Common myeloid progenitor, CD34-positive (primary cell): ENCODE measurements around the gene ATXN10.
A peak's percentile ranks its signal among the peaks of the same experiment; 100 is the strongest.

Experiments used
- CTCF ChIA-PET: fragments of 350-600 bp; sonication (Branson Sonifier 250); formaldehyde crosslinking; loops from one replicate; lab custom pipeline; 2021; ENCODE audit warnings: antibody characterized with exemption; lab: Charles Lee
- POLR2A ChIA-PET: fragments of 350-600 bp; sonication (Branson Sonifier 250); formaldehyde crosslinking; loops from one replicate; lab custom pipeline; 2021; ENCODE audit warnings: antibody characterized with exemption; lab: Charles Lee
- DNase-seq, 3 donors: peaks; one replicate each; pipeline versions ENCODE4 v3.0.0 to v3.0.0-alpha.2; 2013
- H3K27ac ChIP-seq, 2 experiments: 1 replicate in 1 of 2; 2 replicates in 1 of 2; pipeline ENCODE4 v1.7.0; 2013; ENCODE audit warnings: inconsistent platforms in 2 of 2, low read length in 2 of 2, mild to moderate bottlenecking in 2 of 2, low read depth in 1 of 2, moderate library complexity in 1 of 2; ENCODE audit not compliant: severe bottlenecking in 2 of 2, insufficient read depth in 1 of 2, poor library complexity in 1 of 2
- H3K27me3 ChIP-seq, 5 experiments: replicated peaks in 2 of 5; 1 replicate in 3 of 5; 2 replicates in 2 of 5; pipeline versions ENCODE4 v1.6.1 to v1.7.0; 2013; ENCODE audit warnings: low read length in 4 of 5, mild to moderate bottlenecking in 2 of 5, moderate library complexity in 2 of 5, inconsistent platforms in 1 of 5; ENCODE audit not compliant: insufficient read depth in 5 of 5, control insufficient read depth in 4 of 5
- H3K36me3 ChIP-seq, 4 experiments: 1 replicate in 2 of 4; 2 replicates in 2 of 4; pipeline versions ENCODE4 v1.6.1 to v1.7.0; 2013; ENCODE audit warnings: low read length in 3 of 4, control low read depth in 1 of 4, mild to moderate bottlenecking in 1 of 4; ENCODE audit not compliant: control insufficient read depth in 4 of 4, insufficient read depth in 4 of 4
- H3K4me1 ChIP-seq, 4 experiments: 1 replicate in 3 of 4; 2 replicates in 1 of 4; pipeline versions ENCODE4 v1.6.1 to v1.7.1; 2013; ENCODE audit warnings: low read length in 3 of 4, mild to moderate bottlenecking in 3 of 4, control low read depth in 1 of 4, inconsistent platforms in 1 of 4, moderate library complexity in 1 of 4; ENCODE audit not compliant: control insufficient read depth in 4 of 4, insufficient read depth in 4 of 4; ENCODE audit errors: control extremely low read depth in 1 of 4
- H3K4me3 ChIP-seq, 7 experiments: 1 replicate in 4 of 7; 2 replicates in 3 of 7; pipeline versions ENCODE4 v1.5.1 to v1.7.0; 2013; ENCODE audit warnings: mild to moderate bottlenecking in 7 of 7, low read length in 6 of 7, moderate library complexity in 6 of 7, inconsistent platforms in 2 of 7, low read depth in 2 of 7, control low read depth in 1 of 7; ENCODE audit not compliant: insufficient read depth in 4 of 7, control insufficient read depth in 1 of 7; ENCODE audit errors: extremely low read depth in 1 of 7
- H3K9me3 ChIP-seq, 5 experiments: 1 replicate in 4 of 5; 2 replicates in 1 of 5; pipeline versions ENCODE4 v1.6.1 to v1.7.1; 2013; ENCODE audit warnings: low read length in 4 of 5, mild to moderate bottlenecking in 2 of 5, inconsistent platforms in 1 of 5, low read depth in 1 of 5, moderate library complexity in 1 of 5; ENCODE audit not compliant: control insufficient read depth in 4 of 5, insufficient read depth in 2 of 5; ENCODE audit errors: control extremely low read depth in 1 of 5
- WGBS: methylation state at CpG from one replicate; pipeline ENCODE4 v1.1.5; 2013; ENCODE audit not compliant: insufficient coverage; 5-methylcytosine and 5-hydroxymethylcytosine counted together

The ATXN10 gene

GRCh38 chr22:45649809-45650208 is 21.8 kb upstream of the ATXN10 start:
- ChIA-PET CTCF (no interaction called here), POLR2A (no interaction called here)
- WGBS, result 96% methylated on average over 5 of the region's 6 CpGs
- Histone ChIP-seq H3K36me3 (no peaks in the 10 kb centered on the region), H3K27ac (no peak overlapping the region), H3K4me3 (no peak overlapping the region), H3K9me3 (no peaks in the 10 kb centered on the region), H3K4me1 (peaks cover 0 to 20% (median 14%) of the 10 kb centered on the region in 4 experiments), H3K27me3 (peaks cover 0 to 31% (median 7%) of the 10 kb centered on the region in 5 experiments)
- DNase-seq, result no peak

- H3K36me3 ChIP-seq, result no peaks in the 10 kb centered on the region
- POLR2A ChIA-PET, result no interaction called here
- no peak overlapping the region for H3K4me3 ChIP-seq
- peaks cover 0 to 12% (median 8%) of the 10 kb centered on the region in 4 experiments for H3K4me1 ChIP-seq
- 91% methylated on average over 10 of the region's 12 CpGs for WGBS
- CTCF ChIA-PET, result interaction anchor here (0.5 kb wide), 1 partner anchor 356 kb away, joined by 3 read pairs; no protein-coding TSS in a partner anchor
- H3K9me3 ChIP-seq, result no peaks in the 10 kb centered on the region
- DNase-seq, result no peak
- no peak overlapping the region for H3K27ac ChIP-seq
- H3K27me3 ChIP-seq, result peaks cover 0 to 24% (median 7%) of the 10 kb centered on the region in 5 experiments
Observed at GRCh38 chr22:45650721-45651120, 20.9 kb upstream of the ATXN10 start.

- Histone ChIP-seq H3K4me1 (peaks cover 0 to 11% (median 6%) of the 10 kb centered on the region in 4 experiments), H3K36me3 (no peaks in the 10 kb centered on the region), H3K27ac (no peak overlapping the region), H3K27me3 (peaks cover 0 to 16% (median 7%) of the 10 kb centered on the region in 5 experiments), H3K9me3 (no peaks in the 10 kb centered on the region), H3K4me3 (no peak overlapping the region)
- 100% methylated on average over 10 of the region's 11 CpGs for WGBS
- ChIA-PET CTCF (interaction anchor here (1.3 kb wide), 1 partner anchor 17 kb away, joined by 6 read pairs; no protein-coding TSS in a partner anchor), POLR2A (no interaction called here)
- DNase-seq, result no peak
Observed at GRCh38 chr22:45651931-45652528, 19.6 kb upstream of the ATXN10 start.

GRCh38 chr22:45656577-45656976 is 15.1 kb upstream of the ATXN10 start:
- H3K9me3 ChIP-seq, result no peaks in the 10 kb centered on the region
- no peak overlapping the region for H3K27ac ChIP-seq
- CTCF ChIA-PET, result interaction anchor here (1.4 to 2.2 kb wide), 2 partner anchors 12 kb away, joined by 3 to 6 read pairs; no protein-coding TSS in a partner anchor
- H3K4me3 ChIP-seq, result no peak overlapping the region
- H3K27me3 ChIP-seq, result peaks cover 0 to 4% (median 4%) of the 10 kb centered on the region in 5 experiments
- H3K4me1 ChIP-seq, result no peaks in the 10 kb centered on the region
- POLR2A ChIA-PET, result no interaction called here
- H3K36me3 ChIP-seq, result no peaks in the 10 kb centered on the region
- no peak for DNase-seq
- WGBS, result 100% methylated on average over 2 of the region's 2 CpGs

GRCh38 chr22:45657701-45658100 is 13.9 kb upstream of the ATXN10 start:
- H3K9me3 ChIP-seq, result no peaks in the 10 kb centered on the region
- no peaks in the 10 kb centered on the region for H3K27me3 ChIP-seq
- H3K4me3 ChIP-seq, result no peak overlapping the region
- DNase-seq, result peak in 1 of 3 donors; percentile 46
- H3K36me3 ChIP-seq, result no peaks in the 10 kb centered on the region
- CTCF ChIA-PET, result interaction anchor here (1.4 kb wide), 1 partner anchor 13 kb away, joined by 3 read pairs; no protein-coding TSS in a partner anchor
- 71% methylated on average over 3 of the region's 4 CpGs for WGBS
- POLR2A ChIA-PET, result no interaction called here
- no peaks in the 10 kb centered on the region for H3K4me1 ChIP-seq
- H3K27ac ChIP-seq, result no peak overlapping the region

GRCh38 chr22:45664136-45664646 is 7.4 kb upstream of the ATXN10 start:
- H3K9me3 ChIP-seq, result no peaks in the 10 kb centered on the region
- POLR2A ChIA-PET, result interaction anchor here (0.6 kb wide), 1 partner anchor 55 kb away, joined by 3 read pairs; no protein-coding TSS in a partner anchor
- CTCF ChIA-PET, result no interaction called here
- H3K27me3 ChIP-seq, result peaks cover 0 to 3% (median 0%) of the 10 kb centered on the region in 5 experiments
- H3K36me3 ChIP-seq, result no peaks in the 10 kb centered on the region
- 80% methylated on average over 1 of the region's 1 CpG for WGBS
- no peaks in the 10 kb centered on the region for H3K4me1 ChIP-seq
- no peak overlapping the region for H3K4me3 ChIP-seq
- no peak for DNase-seq
- no peak overlapping the region for H3K27ac ChIP-seq

- no peak for DNase-seq
- Histone ChIP-seq H3K4me1 (peaks cover under 1 to 12% (median 7%) of the 10 kb centered on the region in 4 experiments), H3K9me3 (no peaks in the 10 kb centered on the region), H3K27me3 (peaks cover 0 to 3% (median 0%) of the 10 kb centered on the region in 5 experiments), H3K4me3 (no peak overlapping the region), H3K36me3 (no peaks in the 10 kb centered on the region), H3K27ac (no peak overlapping the region)
- ChIA-PET CTCF (no interaction called here), POLR2A (no interaction called here)
- WGBS, result 96% methylated on average over 3 of the region's 5 CpGs
Observed at GRCh38 chr22:45667486-45667885, 4.1 kb upstream of the ATXN10 start.
